ENCODE data around the gene PGR.

DNA sequence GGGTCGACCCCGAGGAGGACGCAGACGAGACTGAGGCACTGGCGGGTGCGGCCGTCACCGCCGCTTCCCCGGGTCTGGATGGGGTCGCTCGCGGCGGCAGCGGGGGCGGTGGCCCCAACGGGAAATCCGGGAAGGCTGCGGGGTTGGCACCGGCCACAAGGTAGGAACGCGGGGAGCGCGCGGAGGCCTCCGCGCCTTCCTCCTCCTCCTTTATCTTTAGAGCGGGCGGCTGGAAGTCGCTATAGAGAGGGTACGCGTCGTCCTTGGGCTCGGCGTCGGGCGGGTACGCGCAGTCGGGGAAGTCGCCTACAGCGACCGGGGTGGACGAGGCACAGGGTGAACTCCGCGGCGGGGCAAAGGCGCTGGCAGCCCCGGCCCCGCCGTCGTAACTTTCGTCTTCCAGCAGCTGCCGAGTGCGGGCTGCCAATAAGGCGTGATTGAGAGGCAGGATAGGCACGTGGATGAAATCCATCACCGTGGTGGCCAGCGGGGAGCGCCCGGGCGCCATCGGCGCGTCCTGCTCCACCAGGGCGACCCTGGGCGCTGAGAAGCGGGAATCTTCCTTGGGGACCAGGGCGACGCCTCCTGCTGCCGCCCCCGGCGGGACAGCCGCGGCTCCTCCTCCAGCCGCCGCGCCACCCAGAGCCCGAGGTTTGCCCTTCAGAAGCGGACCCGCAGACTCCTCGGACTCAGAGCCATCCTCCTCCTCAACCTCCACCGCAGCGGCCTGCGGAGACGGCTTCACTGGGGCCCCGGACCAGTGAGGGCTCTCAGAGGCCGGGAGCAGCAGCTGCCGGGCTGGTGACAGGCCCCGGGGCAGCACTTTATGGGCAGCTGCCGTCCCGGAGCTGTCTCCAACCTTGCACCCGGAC is 1.7 kb downstream of the PGR start:
- TF ChIP-seq SRF (IDR thresholded peaks at IDR 0.05; ENCODE audit: low read depth, low read length) (no peak), ZNF274 (IDR thresholded peaks at IDR 0.05; ENCODE audit: borderline replicate concordance, extremely low read depth, low read length) (no peak), SIN3A (conservative IDR thresholded peaks at IDR 0.05 in 1 of 2, IDR thresholded peaks at IDR 0.05 in 1 of 2; ENCODE audit: low read depth in 1 of 2, low read length in 2 of 2) (no peak), POLR2AphosphoS5 (IDR thresholded peaks at IDR 0.05; ENCODE audit: low read depth, low read length) (no peak), NANOG (IDR thresholded peaks at IDR 0.05; ENCODE audit: insufficient read depth, low read depth, low read length, poor library complexity, severe bottlenecking) (no peak), TEAD4 (IDR thresholded peaks at IDR 0.05; ENCODE audit: low read depth, low read length) (no peak), POLR2A (IDR thresholded peaks at IDR 0.05; ENCODE audit: control extremely low read depth in 1 of 2, low read depth in 2 of 2, low read length in 2 of 2) (no peak), RFX5 (IDR thresholded peaks at IDR 0.05; ENCODE audit: borderline replicate concordance, low read depth, low read length) (no peak), EP300 (IDR thresholded peaks at IDR 0.05; ENCODE audit: borderline replicate concordance in 1 of 2, low read depth in 2 of 2, low read length in 2 of 2) (no peak)
- TF ChIP-seq, protein P1, sequence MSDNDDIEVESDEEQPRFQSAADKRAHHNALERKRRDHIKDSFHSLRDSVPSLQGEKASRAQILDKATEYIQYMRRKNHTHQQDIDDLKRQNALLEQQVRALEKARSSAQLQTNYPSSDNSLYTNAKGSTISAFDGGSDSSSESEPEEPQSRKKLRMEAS (IDR thresholded peaks at IDR 0.05) = peak; percentile 89
- TF ChIP-seq, protein P2, sequence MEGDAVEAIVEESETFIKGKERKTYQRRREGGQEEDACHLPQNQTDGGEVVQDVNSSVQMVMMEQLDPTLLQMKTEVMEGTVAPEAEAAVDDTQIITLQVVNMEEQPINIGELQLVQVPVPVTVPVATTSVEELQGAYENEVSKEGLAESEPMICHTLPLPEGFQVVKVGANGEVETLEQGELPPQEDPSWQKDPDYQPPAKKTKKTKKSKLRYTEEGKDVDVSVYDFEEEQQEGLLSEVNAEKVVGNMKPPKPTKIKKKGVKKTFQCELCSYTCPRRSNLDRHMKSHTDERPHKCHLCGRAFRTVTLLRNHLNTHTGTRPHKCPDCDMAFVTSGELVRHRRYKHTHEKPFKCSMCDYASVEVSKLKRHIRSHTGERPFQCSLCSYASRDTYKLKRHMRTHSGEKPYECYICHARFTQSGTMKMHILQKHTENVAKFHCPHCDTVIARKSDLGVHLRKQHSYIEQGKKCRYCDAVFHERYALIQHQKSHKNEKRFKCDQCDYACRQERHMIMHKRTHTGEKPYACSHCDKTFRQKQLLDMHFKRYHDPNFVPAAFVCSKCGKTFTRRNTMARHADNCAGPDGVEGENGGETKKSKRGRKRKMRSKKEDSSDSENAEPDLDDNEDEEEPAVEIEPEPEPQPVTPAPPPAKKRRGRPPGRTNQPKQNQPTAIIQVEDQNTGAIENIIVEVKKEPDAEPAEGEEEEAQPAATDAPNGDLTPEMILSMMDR (IDR thresholded peaks at IDR 0.05; ENCODE audit: control extremely low read depth in 1 of 3, insufficient read depth in 1 of 3, low read depth in 1 of 3, low read length in 3 of 3) = no peak
